WTC11 (cell line): ENCODE measurements around the gene MORN1. TPM values are rescaled to one million over a fixed set of nuclear protein-coding genes. Genes with fewer than 3 reads are reported as not detected.

ENCODE experiments used
- ATAC-seq: fragments of 200-7000 bp; cut with Tn5 transposase; 2 replicates; pipeline ENCODE4 v1.10.0; 2021; ENCODE audit warnings: mild to moderate bottlenecking, moderate library complexity
- CTCF ChIA-PET: fragments of 300-600 bp; sonication (Branson Sonifier 250); formaldehyde crosslinking; loops from one replicate; lab custom pipeline; 2021; ENCODE audit warnings: antibody characterized with exemption; lab: Charles Lee
- POLR2A ChIA-PET: fragments of 350-600 bp; sonication (Branson Sonifier 250); formaldehyde crosslinking; loops from one replicate; lab custom pipeline; 2021; ENCODE audit warnings: antibody characterized with exemption; lab: Charles Lee
- DNase-seq: peaks from one replicate; pipeline ENCODE4 v3.0.0; 2021; ENCODE audit warnings: low spot score
- H3K27ac Mint-ChIP-seq: 2 replicates; pipeline ENCODE4 v1.8.0; 2021; ENCODE audit warnings: mixed read lengths
- H3K27me3 Mint-ChIP-seq: 2 replicates; pipeline ENCODE4 v1.8.0; 2021; ENCODE audit warnings: low read depth, mild to moderate bottlenecking, moderate library complexity, mixed read lengths
- H3K36me3 Mint-ChIP-seq: 2 replicates; pipeline ENCODE4 v1.8.0; 2021; ENCODE audit warnings: mixed read lengths
- H3K4me1 Mint-ChIP-seq: 2 replicates; pipeline ENCODE4 v1.8.0; 2022; ENCODE audit warnings: mixed read lengths
- H3K4me3 Mint-ChIP-seq: 2 replicates; pipeline ENCODE4 v1.8.0; 2021; ENCODE audit warnings: mild to moderate bottlenecking, moderate library complexity, mixed read lengths
- H3K9me3 Mint-ChIP-seq: 2 replicates; pipeline ENCODE4 v1.8.0; 2021; ENCODE audit warnings: mixed read lengths
- ATF3 ChIP-seq: sonication (generic); formaldehyde crosslinking; conservative IDR thresholded peaks from 2 replicates; pipeline ENCODE4 v1.8.1; 2022; ENCODE audit warnings: mild to moderate bottlenecking, missing genetic modification reagents
- E2F1 ChIP-seq: sonication (generic); formaldehyde crosslinking; IDR thresholded peaks from 2 replicates; pipeline ENCODE4 v1.8.0; 2022; ENCODE audit warnings: mild to moderate bottlenecking, missing genetic modification reagents
- E2F4 ChIP-seq: sonication (generic); formaldehyde crosslinking; IDR thresholded peaks from 2 replicates; pipeline ENCODE4 v1.8.1; 2022; ENCODE audit warnings: low read depth, mild to moderate bottlenecking, moderate library complexity, missing genetic modification reagents, borderline replicate concordance
- ESRRA ChIP-seq: sonication (generic); formaldehyde crosslinking; IDR thresholded peaks from 2 replicates; pipeline ENCODE4 v1.8.1; 2022; ENCODE audit warnings: mild to moderate bottlenecking, missing genetic modification reagents, borderline replicate concordance
- FOXP1 ChIP-seq: sonication (generic); formaldehyde crosslinking; IDR thresholded peaks from 2 replicates; pipeline ENCODE4 v1.8.0; 2022; ENCODE audit warnings: missing genetic modification reagents, mild to moderate bottlenecking, moderate library complexity, borderline replicate concordance
- GABPB1 ChIP-seq: sonication (generic); formaldehyde crosslinking; IDR thresholded peaks from 2 replicates; pipeline ENCODE4 v1.8.1; 2023; ENCODE audit warnings: mild to moderate bottlenecking, missing genetic modification reagents
- HMGXB4 ChIP-seq: sonication (generic); formaldehyde crosslinking; IDR thresholded peaks from 2 replicates; pipeline ENCODE4 v1.8.1; 2023; ENCODE audit warnings: mild to moderate bottlenecking, moderate library complexity, missing genetic modification reagents
- MYBL2 ChIP-seq: sonication (generic); formaldehyde crosslinking; IDR thresholded peaks from 2 replicates; pipeline ENCODE4 v1.8.1; 2023; ENCODE audit warnings: mild to moderate bottlenecking, moderate library complexity, missing genetic modification reagents
- NFATC4 ChIP-seq: fragments of 250-450 bp; sonication (Bioruptor Pico); IDR thresholded peaks from 2 replicates; pipeline ENCODE4 v1.9.0; 2021; ENCODE audit warnings: mild to moderate bottlenecking
- NFYB ChIP-seq: sonication (generic); formaldehyde crosslinking; conservative IDR thresholded peaks from 2 replicates; pipeline ENCODE4 v1.8.0; 2022; ENCODE audit warnings: low read depth, missing genetic modification reagents
- PREB ChIP-seq: sonication (generic); formaldehyde crosslinking; IDR thresholded peaks from 2 replicates; pipeline ENCODE4 v1.8.1; 2022; ENCODE audit warnings: mild to moderate bottlenecking, missing genetic modification reagents, moderate library complexity, borderline replicate concordance
- PRRX2 ChIP-seq: fragments of 250-450 bp; sonication (Bioruptor Pico); IDR thresholded peaks from 2 replicates; pipeline ENCODE4 v1.8.0; 2021; ENCODE audit warnings: mild to moderate bottlenecking
- RELA ChIP-seq: sonication (generic); formaldehyde crosslinking; IDR thresholded peaks from 2 replicates; pipeline ENCODE4 v1.8.1; 2022; ENCODE audit warnings: missing genetic modification reagents, mild to moderate bottlenecking, borderline replicate concordance
- STAT6 ChIP-seq: sonication (generic); formaldehyde crosslinking; conservative IDR thresholded peaks from 2 replicates; pipeline ENCODE4 v1.8.1; 2023; ENCODE audit warnings: mild to moderate bottlenecking, low read depth, missing genetic modification reagents, moderate library complexity
- ZBTB21 ChIP-seq: sonication (generic); formaldehyde crosslinking; IDR thresholded peaks from 2 replicates; pipeline ENCODE4 v1.8.1; 2023; ENCODE audit warnings: mild to moderate bottlenecking, missing genetic modification reagents, borderline replicate concordance
- ZMAT4 ChIP-seq: fragments of 250-450 bp; sonication (Bioruptor Pico); IDR thresholded peaks from 2 replicates; pipeline ENCODE4 v1.9.0; 2021; ENCODE audit warnings: mild to moderate bottlenecking
- ZNF232 ChIP-seq: sonication (generic); formaldehyde crosslinking; IDR thresholded peaks from 2 replicates; pipeline ENCODE4 v1.8.0; 2022; ENCODE audit warnings: mild to moderate bottlenecking, missing genetic modification reagents
- ZNF396 ChIP-seq: fragments of 250-450 bp; sonication (Bioruptor Pico); IDR thresholded peaks from 2 replicates; pipeline ENCODE4 v1.8.0; 2021; ENCODE audit warnings: mild to moderate bottlenecking, moderate library complexity, borderline replicate concordance
- ZNF425 ChIP-seq: fragments of 250-450 bp; sonication (Bioruptor Pico); conservative IDR thresholded peaks from 2 replicates; pipeline ENCODE4 v1.9.0; 2021; ENCODE audit warnings: mild to moderate bottlenecking
- ZNF671 ChIP-seq: fragments of 250-450 bp; sonication (Bioruptor Pico); IDR thresholded peaks from 2 replicates; pipeline ENCODE4 v1.8.0; 2021; ENCODE audit warnings: mild to moderate bottlenecking
- total RNA-seq: library from RNA; stranded (reverse); gene quantifications from 3 replicates; pipeline ENCODE4 v1.2.3, GENCODE V29; 2021

The MORN1 gene
- total RNA-seq, 1 experiment from 2014 or later = 14.5 TPM

GRCh38 chr1:2374252-2375155 is 16.9 kb downstream of the MORN1 start (continued):
- no peak for TF ChIP-seq ZNF425 (CRISPR knock-in tag)
- TF ChIP-seq ESRRA (CRISPR knock-in tag) = no peak
- TF ChIP-seq MYBL2 = no peak
- TF ChIP-seq ZNF671 (CRISPR knock-in tag) = no peak
- TF ChIP-seq ZNF232 (CRISPR knock-in tag) = no peak
- TF ChIP-seq PRRX2 (CRISPR knock-in tag) = no peak

GRCh38 chr1:2373551-2374251 is 17.7 kb downstream of the MORN1 start:
- no peaks in the 10 kb centered on the region for H3K9me3 Mint-ChIP-seq
- ATAC-seq (no peak), DNase-seq (peak; percentile 10)
- no peak overlapping the region for H3K4me3 Mint-ChIP-seq
- ChIA-PET POLR2A (no interaction called here), CTCF (no interaction called here)
- H3K27ac Mint-ChIP-seq = no peak overlapping the region
- H3K4me1 Mint-ChIP-seq = no peaks in the 10 kb centered on the region
- H3K27me3 Mint-ChIP-seq = no peaks in the 10 kb centered on the region
- H3K36me3 Mint-ChIP-seq = 0 out of 2 replicates have a peak, but pooled peaks cover 5% of the 10 kb centered on the region
- TF ChIP-seq FOXP1 = no peak
- TF ChIP-seq ZNF425 (CRISPR knock-in tag) = no peak
- TF ChIP-seq RELA (CRISPR knock-in tag) = no peak
- TF ChIP-seq NFATC4 = no peak
- no peak for TF ChIP-seq PREB (CRISPR knock-in tag)
- no peak for TF ChIP-seq GABPB1 (CRISPR knock-in tag)
- TF ChIP-seq HMGXB4 = no peak
- TF ChIP-seq ATF3 (CRISPR knock-in tag) = no peak
- TF ChIP-seq STAT6 (CRISPR knock-in tag) = no peak
- TF ChIP-seq ZMAT4 = no peak
- no peak for TF ChIP-seq NFYB (CRISPR knock-in tag)
- no peak for TF ChIP-seq ZBTB21 (CRISPR knock-in tag)
- TF ChIP-seq ZNF396 = no peak
- TF ChIP-seq E2F1 = no peak
- TF ChIP-seq E2F4 (CRISPR knock-in tag) = no peak
